Psoas muscle (tissue), 8 donors: ENCODE measurements around the gene NOL3. TPM values are rescaled to one million over a fixed set of nuclear protein-coding genes. Genes with fewer than 3 reads are reported as not detected.

Source experiments
- ATAC-seq, 4 donors: fragments of 200-7000 bp; cut with Tn5 transposase; one replicate each; pipeline ENCODE4 v1.9.1; 2020; ENCODE audit warnings: moderate library complexity in 3 of 4, mild to moderate bottlenecking in 2 of 4
- DNase-seq, 2 donors: peaks; one replicate each; pipeline ENCODE4 v3.0.0-alpha.2; 2020
- H3K27ac ChIP-seq: fragments of 200-600 bp; one replicate; pipeline ENCODE4 v1.8.0; 2022
- H3K27me3 ChIP-seq, 3 donors: fragments of 200-600 bp in 1 of 3; one replicate each; pipeline versions ENCODE4 v1.6.1 to v1.8.0; 2013 to 2022; ENCODE audit warnings: low read length in 2 of 3, mild to moderate bottlenecking in 2 of 3, moderate library complexity in 1 of 3; ENCODE audit not compliant: insufficient read depth in 3 of 3
- H3K36me3 ChIP-seq, 2 donors: fragments of 200-600 bp in 1 of 2; one replicate each; pipeline versions ENCODE4 v1.6.1 to v1.8.0; 2013 to 2022; ENCODE audit warnings: low read depth in 1 of 2, mild to moderate bottlenecking in 1 of 2, moderate library complexity in 1 of 2; ENCODE audit not compliant: insufficient read depth in 1 of 2
- H3K4me1 ChIP-seq: fragments of 200-600 bp; one replicate; pipeline ENCODE4 v1.8.0; 2022
- H3K4me3 ChIP-seq: fragments of 200-600 bp; one replicate; pipeline ENCODE4 v1.8.0; 2022; ENCODE audit warnings: mild to moderate bottlenecking
- H3K9me3 ChIP-seq: fragments of 200-600 bp; one replicate; pipeline ENCODE4 v1.8.0; 2022
- CTCF ChIP-seq: fragments of 200-600 bp; IDR thresholded peaks from one replicate; pipeline ENCODE4 v1.8.0; 2022; ENCODE audit warnings: antibody characterized with exemption
- WGBS, 3 donors: extraction: QIAGEN DNeasy Blood & Tissue Kit; methylation state at CpG; one replicate each; pipeline versions ENCODE4 v1.1.6 to v1.1.7; 2013; 5-methylcytosine and 5-hydroxymethylcytosine counted together
- intact Hi-C, 2 donors: fragments of 100-400 bp; cut with DNase I; formaldehyde crosslinking; loops; one replicate each; pipeline versions ENCODE4 v1.11.0 to v1.14.2; 2022
- polyA plus RNA-seq, 3 donors: library from polyadenylated mRNA; stranded (reverse); fragments of 200-250 nt; gene quantifications; one replicate each; pipeline ENCODE4 v1.2.3, GENCODE V29; 2013
- total RNA-seq, 4 donors: library from RNA; stranded (reverse); fragmentation: NEBNext Ultra II Directional in 2 of 4; extraction: Animal tissue kit (Norgen Biotek cat#: 25700) in 2 of 4; gene quantifications; one replicate each; pipeline versions ENCODE4 v1.2.1 to v1.2.4, GENCODE V29; 2021 to 2023
- donor health status: healthy with polysubstance abuse.
- donor health status: DM: no; HTN: no; CAD: no; lungs with moderate emphysema.
- donor health status: Bipolar disorder and iron deficiency.
- donor health status: healthy.
- donor health status: DM: yes; HTN: yes; CAD: no.
- donor health status: DM: no; HTN: no; CAD: no.
- donor health status: DM: no; HTN: no; CAD: no.
- donor health status: DM: yes; HTN: yes; CAD: no.

Gene NOL3
- total and polyA plus RNA-seq, 7 donors = 53.6 to 133 (median 93.9) TPM

GRCh38 chr16:67187175-67187890, 17.0 kb downstream of the NOL3 start:
- ATAC-seq = no peak
- intact Hi-C loops = no loop called here
- TF ChIP-seq CTCF = no peak
- Histone ChIP-seq H3K36me3 (no peaks in the 10 kb centered on the region), H3K27me3 (no peaks in the 10 kb centered on the region), H3K4me1 (peaks cover 35% of the 10 kb centered on the region), H3K9me3 (no peaks in the 10 kb centered on the region), H3K27ac (no peak overlapping the region), H3K4me3 (no peak overlapping the region)
- peak in 1 of 2 donors; percentile 52 for DNase-seq
- WGBS, 3 donors = 53 to 59% (median 53%) methylated on average over 26 of the region's 26 CpGs

- Histone ChIP-seq H3K9me3 (no peaks in the 10 kb centered on the region), H3K27ac (no peak overlapping the region), H3K27me3 (no peaks in the 10 kb centered on the region), H3K4me3 (no peak overlapping the region), H3K36me3 (no peaks in the 10 kb centered on the region), H3K4me1 (peaks cover 35% of the 10 kb centered on the region)
- DNase-seq = no peak
- intact Hi-C loops = no loop called here
- no peak for TF ChIP-seq CTCF
- no peak for ATAC-seq
- 65 to 79% (median 77%) methylated on average over 4 of the region's 4 CpGs for WGBS, 3 donors
These were observed 18.0 kb downstream of the NOL3 start for GRCh38 chr16:67188323-67188722.

- intact Hi-C loops = no loop called here
- no peak overlapping the region for H3K4me3 ChIP-seq
- ATAC-seq (no peak), DNase-seq (peak in 1 of 2 donors; percentile 51)
- WGBS, 3 donors = 87 to 90% (median 88%) methylated on average over 15 of the region's 15 CpGs
- no peaks in the 10 kb centered on the region for H3K9me3 ChIP-seq
- H3K27me3 ChIP-seq = no peaks in the 10 kb centered on the region
- peaks cover 0 to 3% of the 10 kb centered on the region in 2 donors for H3K36me3 ChIP-seq
- TF ChIP-seq CTCF = no peak
- H3K4me1 ChIP-seq = peaks cover 39% of the 10 kb centered on the region
- no peak overlapping the region for H3K27ac ChIP-seq
These were observed 18.5 kb downstream of the NOL3 start for GRCh38 chr16:67188798-67189197.

- H3K4me1 ChIP-seq = peaks cover 34% of the 10 kb centered on the region
- peaks cover 4 to 15% of the 10 kb centered on the region in 2 donors for H3K36me3 ChIP-seq
- H3K27ac ChIP-seq = no peak within 1 kb of the TSS
- H3K27me3 ChIP-seq = no peaks in the 10 kb centered on the region
- 31 to 43% (median 41%) methylated on average over 6 of the region's 6 CpGs for WGBS, 3 donors
- DNase-seq (no peak), ATAC-seq (no peak)
- intact Hi-C loops = loop anchor here in 1 of 2 donors (5.0 kb wide), 1 partner anchor 37 kb away; the partner anchor contains the start of gene TMEM208
- no peaks in the 10 kb centered on the region for H3K9me3 ChIP-seq
- peak within 1 kb of the TSS; percentile 11 for H3K4me3 ChIP-seq
- TF ChIP-seq CTCF = no peak
These were observed 19.7 kb downstream of the NOL3 start, which contains the start of gene EXOC3L1 for GRCh38 chr16:67190041-67190440. Gene EXOC3L1, minus strand, starts transcription at chr16:67190136. Its CDS starts 460 bp downstream, at chr16:67189676.
